ENCODE data around the gene GLB1L3.

GLB1L3 gene

DNA sequence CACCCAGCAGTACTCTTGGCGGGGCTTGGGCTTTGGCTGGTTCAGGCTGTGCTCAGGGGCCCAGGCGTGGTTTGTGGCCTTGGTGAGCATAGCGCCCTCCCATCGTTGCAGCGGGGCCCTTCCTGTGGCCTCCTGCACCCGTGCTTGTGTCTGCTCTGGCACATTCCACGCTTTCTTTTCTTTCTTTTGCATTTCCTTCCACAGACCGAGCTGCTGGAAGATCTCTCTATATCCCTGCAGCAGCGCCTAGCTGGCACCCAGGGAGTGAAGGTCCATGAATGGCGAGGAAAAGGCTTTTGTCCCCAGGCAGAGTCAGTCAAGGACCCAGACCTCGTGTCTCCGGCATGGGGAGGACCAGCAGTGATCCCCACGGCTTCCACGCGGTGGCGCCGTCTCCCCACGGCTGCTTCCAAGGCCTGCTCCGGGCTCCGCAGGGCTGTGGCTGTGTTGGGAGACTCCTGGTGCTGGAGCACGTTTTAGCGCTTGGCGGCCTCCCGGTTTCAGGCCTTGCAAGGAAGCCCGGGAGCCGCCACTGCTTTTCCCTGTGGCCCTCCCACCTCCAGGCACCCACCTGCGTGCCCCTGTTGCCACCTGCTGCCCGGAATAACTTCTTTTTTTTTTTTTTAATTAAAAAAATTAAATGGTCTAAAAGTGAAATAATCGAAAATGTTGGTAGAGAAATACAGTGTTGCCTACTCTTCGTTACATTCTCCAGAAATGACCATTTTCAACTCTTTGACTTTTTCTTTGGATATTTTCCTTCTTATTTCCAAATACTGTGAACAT lies 84.1 kb downstream of the GLB1L3 start:
- peak; percentile 72 for DNase-seq (ENCODE audit: extremely low read depth, insufficient read length)
- Histone ChIP-seq H3K36me3 (ENCODE audit: control insufficient read depth, insufficient read depth, low read length) (no peaks in the 10 kb centered on the region), H3K27me3 (replicated peaks; ENCODE audit: control insufficient read depth, insufficient read depth, low read length) (no peaks in the 10 kb centered on the region), H3K4me3 (replicated peaks; ENCODE audit: low read depth, low read length) (no peak overlapping the region)
- TF ChIP-seq, protein P1, sequence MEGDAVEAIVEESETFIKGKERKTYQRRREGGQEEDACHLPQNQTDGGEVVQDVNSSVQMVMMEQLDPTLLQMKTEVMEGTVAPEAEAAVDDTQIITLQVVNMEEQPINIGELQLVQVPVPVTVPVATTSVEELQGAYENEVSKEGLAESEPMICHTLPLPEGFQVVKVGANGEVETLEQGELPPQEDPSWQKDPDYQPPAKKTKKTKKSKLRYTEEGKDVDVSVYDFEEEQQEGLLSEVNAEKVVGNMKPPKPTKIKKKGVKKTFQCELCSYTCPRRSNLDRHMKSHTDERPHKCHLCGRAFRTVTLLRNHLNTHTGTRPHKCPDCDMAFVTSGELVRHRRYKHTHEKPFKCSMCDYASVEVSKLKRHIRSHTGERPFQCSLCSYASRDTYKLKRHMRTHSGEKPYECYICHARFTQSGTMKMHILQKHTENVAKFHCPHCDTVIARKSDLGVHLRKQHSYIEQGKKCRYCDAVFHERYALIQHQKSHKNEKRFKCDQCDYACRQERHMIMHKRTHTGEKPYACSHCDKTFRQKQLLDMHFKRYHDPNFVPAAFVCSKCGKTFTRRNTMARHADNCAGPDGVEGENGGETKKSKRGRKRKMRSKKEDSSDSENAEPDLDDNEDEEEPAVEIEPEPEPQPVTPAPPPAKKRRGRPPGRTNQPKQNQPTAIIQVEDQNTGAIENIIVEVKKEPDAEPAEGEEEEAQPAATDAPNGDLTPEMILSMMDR (IDR thresholded peaks at IDR 0.05; ENCODE audit: insufficient read depth, low read length, poor library complexity, severe bottlenecking): peak; percentile 92

DNA sequence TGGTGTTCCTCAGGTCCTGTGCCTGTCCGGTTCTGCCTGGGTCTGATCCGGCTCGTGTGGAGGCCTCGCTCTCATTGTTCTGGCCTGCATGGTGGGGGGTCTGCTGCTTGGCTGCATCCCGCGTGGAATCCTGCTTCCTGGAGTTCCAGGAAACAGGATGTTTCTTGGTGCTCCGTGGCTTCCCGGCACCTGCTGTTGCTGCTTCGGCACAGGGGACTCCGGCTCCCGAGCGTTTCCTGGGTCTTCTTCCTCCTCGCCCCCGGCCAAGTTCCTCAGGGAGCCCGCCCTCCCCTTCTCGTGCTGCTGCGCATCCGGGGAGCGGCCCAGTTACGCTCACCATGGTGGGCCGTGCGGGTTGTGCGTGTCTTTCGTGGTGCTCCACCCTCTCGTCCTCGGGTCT lies 85.5 kb downstream of the GLB1L3 start:
- H3K4me3 ChIP-seq (replicated peaks; ENCODE audit: low read depth, low read length): no peak overlapping the region
- TF ChIP-seq, protein P1 (IDR thresholded peaks at IDR 0.05; ENCODE audit: insufficient read depth, low read length, poor library complexity, severe bottlenecking): no peak
- H3K27me3 ChIP-seq (replicated peaks; ENCODE audit: control insufficient read depth, insufficient read depth, low read length): no peaks in the 10 kb centered on the region
- no peaks in the 10 kb centered on the region for H3K36me3 ChIP-seq (ENCODE audit: control insufficient read depth, insufficient read depth, low read length)
- DNase-seq (ENCODE audit: extremely low read depth, insufficient read length): no peak

DNA sequence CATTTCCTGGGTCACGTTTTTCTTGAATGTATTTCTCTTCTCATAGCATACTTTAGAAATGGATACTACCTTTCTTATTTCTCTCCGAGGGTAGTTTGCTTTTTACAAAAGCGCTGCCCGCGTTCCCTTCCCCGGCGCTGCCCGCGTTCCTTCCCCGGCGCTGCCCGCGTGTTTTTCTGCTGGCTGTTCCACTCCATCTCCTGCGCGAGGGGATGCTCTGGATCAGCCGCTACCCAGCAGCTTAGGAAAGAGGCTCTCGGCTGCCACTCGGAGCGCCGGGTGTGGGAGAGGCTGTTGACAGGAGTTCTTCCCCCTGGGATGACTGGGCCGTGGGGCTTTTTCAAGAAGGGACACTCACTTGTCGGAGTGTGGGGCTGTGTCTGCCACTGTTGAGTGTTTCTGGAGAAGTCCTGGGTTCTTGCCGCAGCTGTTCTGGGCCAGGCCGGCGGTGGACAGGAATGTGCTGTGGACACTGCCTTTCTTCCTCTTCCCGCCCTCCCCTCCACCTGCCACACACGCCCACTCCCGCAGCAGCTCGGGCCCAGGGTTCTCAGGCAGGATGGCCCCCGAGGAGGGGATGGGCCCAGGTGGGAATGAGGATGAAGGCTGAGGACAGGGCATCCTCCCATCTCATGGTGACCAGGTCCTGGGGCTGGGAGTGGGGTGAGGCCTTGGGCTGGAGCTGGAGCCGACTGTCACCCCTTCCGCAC lies 86.2 kb downstream of the GLB1L3 start:
- TF ChIP-seq, protein P1 (IDR thresholded peaks at IDR 0.05; ENCODE audit: insufficient read depth, low read length, poor library complexity, severe bottlenecking): no peak
- H3K27me3 ChIP-seq (replicated peaks; ENCODE audit: control insufficient read depth, insufficient read depth, low read length): no peaks in the 10 kb centered on the region
- H3K36me3 ChIP-seq (ENCODE audit: control insufficient read depth, insufficient read depth, low read length): no peaks in the 10 kb centered on the region
- no peak overlapping the region for H3K4me3 ChIP-seq (replicated peaks; ENCODE audit: low read depth, low read length)
- no peak for DNase-seq (ENCODE audit: extremely low read depth, insufficient read length)

DNA sequence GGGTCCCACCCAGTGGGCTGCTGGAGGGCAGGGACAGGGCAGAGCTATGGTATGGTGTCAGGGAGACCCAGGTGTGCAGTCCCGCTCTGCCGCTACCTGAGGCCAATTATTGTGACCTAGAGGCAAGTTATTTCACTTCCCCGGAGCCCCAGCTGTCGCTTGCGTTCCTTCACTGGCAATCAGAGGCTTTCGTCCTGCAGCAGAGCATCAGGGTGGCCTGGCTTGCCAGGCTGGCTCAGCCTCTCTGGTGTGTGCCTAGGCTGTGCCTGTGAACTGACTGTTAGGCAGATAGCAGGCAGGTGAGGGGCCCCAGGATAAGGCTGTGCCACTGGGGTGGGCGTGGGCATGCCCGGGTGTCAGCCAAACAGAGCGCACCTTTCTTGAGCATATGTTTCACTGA lies 87.0 kb downstream of the GLB1L3 start:
- no peaks in the 10 kb centered on the region for H3K27me3 ChIP-seq (replicated peaks; ENCODE audit: control insufficient read depth, insufficient read depth, low read length)
- no peak for DNase-seq (ENCODE audit: extremely low read depth, insufficient read length)
- TF ChIP-seq, protein P1 (IDR thresholded peaks at IDR 0.05; ENCODE audit: insufficient read depth, low read length, poor library complexity, severe bottlenecking): no peak
- no peak overlapping the region for H3K4me3 ChIP-seq (replicated peaks; ENCODE audit: low read depth, low read length)
- H3K36me3 ChIP-seq (ENCODE audit: control insufficient read depth, insufficient read depth, low read length): no peaks in the 10 kb centered on the region

DNA sequence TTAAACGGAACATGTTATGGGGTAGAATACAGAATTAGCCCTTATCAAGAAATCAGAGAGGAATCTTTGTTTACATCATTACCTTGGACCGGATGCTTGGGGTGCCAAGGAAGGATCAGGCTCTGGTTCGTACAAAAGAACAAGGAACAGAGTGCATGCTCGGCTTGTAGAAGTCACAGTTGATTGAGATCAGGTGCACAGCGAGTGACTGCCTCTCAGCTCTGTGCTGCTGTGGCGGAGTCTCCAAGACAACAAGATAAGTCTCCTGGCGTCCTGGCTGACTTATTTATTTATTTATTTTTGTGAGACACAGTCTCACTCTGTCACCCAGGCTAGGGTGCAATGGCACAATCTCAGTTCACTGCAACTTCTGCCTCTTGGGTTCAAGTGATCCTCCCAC lies 87.4 kb downstream of the GLB1L3 start:
- no peaks in the 10 kb centered on the region for H3K36me3 ChIP-seq (ENCODE audit: control insufficient read depth, insufficient read depth, low read length)
- TF ChIP-seq, protein P1 (IDR thresholded peaks at IDR 0.05; ENCODE audit: insufficient read depth, low read length, poor library complexity, severe bottlenecking): no peak
- H3K27me3 ChIP-seq (replicated peaks; ENCODE audit: control insufficient read depth, insufficient read depth, low read length): no peaks in the 10 kb centered on the region
- no peak overlapping the region for H3K4me3 ChIP-seq (replicated peaks; ENCODE audit: low read depth, low read length)
- DNase-seq (ENCODE audit: extremely low read depth, insufficient read length): no peak

Data from GM06990 (cell line).